Breast epithelium (tissue), 4 donors: Measurements from ENCODE around the gene IP6K3. TPM values are rescaled to one million over a fixed set of nuclear protein-coding genes. Genes with fewer than 3 reads are reported as not detected.

ENCODE experiments used
- DNase-seq, 2 donors: peaks; one replicate each; pipeline ENCODE4 v3.0.0-alpha.2; 2019; ENCODE audit warnings: low spot score in 2 of 2
- H3K27ac ChIP-seq, 2 donors: fragments of 200-600 bp; sonication (generic) in 1 of 2; one replicate each; pipeline ENCODE4 v1.5.1; 2016 to 2019; ENCODE audit warnings: mild to moderate bottlenecking in 1 of 2
- H3K27me3 ChIP-seq, 2 donors: fragments of 200-600 bp; sonication (generic) in 1 of 2; one replicate each; pipeline versions ENCODE4 v1.5.1 to v1.6.0; 2017 to 2019; ENCODE audit warnings: control low read depth in 1 of 2, mild to moderate bottlenecking in 1 of 2
- H3K36me3 ChIP-seq: fragments of 200-600 bp; one replicate; pipeline ENCODE4 v1.5.1; 2019
- H3K4me1 ChIP-seq, 2 donors: fragments of 200-600 bp; sonication (generic); one replicate each; pipeline ENCODE4 v1.5.1; 2016 to 2019; ENCODE audit warnings: control low read depth in 1 of 2
- H3K4me3 ChIP-seq, 3 donors: fragments of 200-600 bp; sonication (generic); 1 replicate in 2 of 3; 2 replicates in 1 of 3; pipeline ENCODE4 v1.5.1; 2016 to 2019; ENCODE audit warnings: mild to moderate bottlenecking in 3 of 3, moderate library complexity in 2 of 3
- H3K9me3 ChIP-seq, 2 donors: fragments of 200-600 bp; sonication (generic) in 1 of 2; one replicate each; pipeline ENCODE4 v1.5.1; 2016 to 2019; ENCODE audit warnings: control low read depth in 1 of 2
- POLR2A ChIP-seq: fragments of 450-650 bp; IDR thresholded peaks from one replicate; pipeline ENCODE4 v1.6.1; 2016; ENCODE audit warnings: antibody characterized with exemption, mild to moderate bottlenecking, moderate library complexity
- POLR2AphosphoS5 ChIP-seq, 3 donors: sonication (generic); formaldehyde crosslinking; IDR thresholded peaks; one replicate each; pipeline ENCODE4 v1.6.1; 2017; ENCODE audit warnings: antibody characterized with exemption in 3 of 3
- intact Hi-C: fragments of 100-400 bp; cut with DNase I; formaldehyde crosslinking; loops from one replicate; pipeline ENCODE4 v1.15.1; 2023; ENCODE audit warnings: low total_unique reads
- total RNA-seq, 3 donors: library from RNA; depleted of rRNA; stranded (reverse); fragments of >200 nt; gene quantifications; one replicate each; pipeline ENCODE4 v1.1.0, GENCODE V29; 2016
- TF ChIP-seq, protein P1 (sequence below), 3 donors: fragments of 450-650 bp; IDR thresholded peaks; one replicate each; pipeline ENCODE4 v1.5.1; 2016 to 2017; ENCODE audit warnings: antibody characterized with exemption in 3 of 3, mild to moderate bottlenecking in 3 of 3, moderate library complexity in 3 of 3

The IP6K3 gene
- total RNA-seq, 3 donors from 2014 or later, result 0.15 to 4.2 (median 0.66) TPM

GRCh38 chr6:33683051-33683571, 63.6 kb downstream of the IP6K3 start:
- Histone ChIP-seq H3K27ac (no peak overlapping the region), H3K9me3 (no peaks in the 10 kb centered on the region), H3K27me3 (no peaks in the 10 kb centered on the region), H3K4me1 (no peaks in the 10 kb centered on the region), H3K36me3 (peaks cover 11% of the 10 kb centered on the region), H3K4me3 (no peak overlapping the region)
- no peak for DNase-seq
- no peak for TF ChIP-seq POLR2A
- TF ChIP-seq POLR2AphosphoS5 (IDR thresholded peaks at IDR 0.05), result no peak
- TF ChIP-seq, protein P1, sequence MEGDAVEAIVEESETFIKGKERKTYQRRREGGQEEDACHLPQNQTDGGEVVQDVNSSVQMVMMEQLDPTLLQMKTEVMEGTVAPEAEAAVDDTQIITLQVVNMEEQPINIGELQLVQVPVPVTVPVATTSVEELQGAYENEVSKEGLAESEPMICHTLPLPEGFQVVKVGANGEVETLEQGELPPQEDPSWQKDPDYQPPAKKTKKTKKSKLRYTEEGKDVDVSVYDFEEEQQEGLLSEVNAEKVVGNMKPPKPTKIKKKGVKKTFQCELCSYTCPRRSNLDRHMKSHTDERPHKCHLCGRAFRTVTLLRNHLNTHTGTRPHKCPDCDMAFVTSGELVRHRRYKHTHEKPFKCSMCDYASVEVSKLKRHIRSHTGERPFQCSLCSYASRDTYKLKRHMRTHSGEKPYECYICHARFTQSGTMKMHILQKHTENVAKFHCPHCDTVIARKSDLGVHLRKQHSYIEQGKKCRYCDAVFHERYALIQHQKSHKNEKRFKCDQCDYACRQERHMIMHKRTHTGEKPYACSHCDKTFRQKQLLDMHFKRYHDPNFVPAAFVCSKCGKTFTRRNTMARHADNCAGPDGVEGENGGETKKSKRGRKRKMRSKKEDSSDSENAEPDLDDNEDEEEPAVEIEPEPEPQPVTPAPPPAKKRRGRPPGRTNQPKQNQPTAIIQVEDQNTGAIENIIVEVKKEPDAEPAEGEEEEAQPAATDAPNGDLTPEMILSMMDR (IDR thresholded peaks at IDR 0.05), result no peak
- intact Hi-C loops, result no loop called here

DNA sequence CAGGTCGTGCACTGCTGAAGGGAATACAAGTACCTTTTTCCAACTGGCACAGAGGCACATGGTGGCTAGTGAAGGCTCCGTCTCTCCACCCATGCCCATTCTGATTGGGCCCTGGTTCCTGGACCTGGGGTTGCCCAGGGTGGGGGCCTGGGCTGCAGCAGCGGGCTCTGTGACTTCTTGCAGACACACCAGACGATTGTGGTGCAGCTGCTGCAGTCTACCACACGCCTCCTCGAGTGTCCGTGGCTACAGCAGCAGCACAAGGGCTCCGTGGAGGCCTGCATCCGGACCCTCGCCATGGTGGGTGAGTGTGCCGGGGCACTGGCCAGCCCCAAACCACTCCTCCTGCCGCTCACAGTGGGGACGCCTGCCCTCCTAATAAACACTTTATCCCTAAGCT, 64.4 kb downstream of the IP6K3 start:
- Histone ChIP-seq H3K4me1 (no peaks in the 10 kb centered on the region), H3K9me3 (no peaks in the 10 kb centered on the region), H3K27me3 (no peaks in the 10 kb centered on the region), H3K36me3 (peaks cover 6% of the 10 kb centered on the region), H3K27ac (no peak overlapping the region), H3K4me3 (no peak overlapping the region)
- intact Hi-C loops, result no loop called here
- DNase-seq, result no peak
- TF ChIP-seq, protein P1 (IDR thresholded peaks at IDR 0.05), result no peak
- TF ChIP-seq POLR2AphosphoS5 (IDR thresholded peaks at IDR 0.05) (no peak), POLR2A (no peak)

DNA sequence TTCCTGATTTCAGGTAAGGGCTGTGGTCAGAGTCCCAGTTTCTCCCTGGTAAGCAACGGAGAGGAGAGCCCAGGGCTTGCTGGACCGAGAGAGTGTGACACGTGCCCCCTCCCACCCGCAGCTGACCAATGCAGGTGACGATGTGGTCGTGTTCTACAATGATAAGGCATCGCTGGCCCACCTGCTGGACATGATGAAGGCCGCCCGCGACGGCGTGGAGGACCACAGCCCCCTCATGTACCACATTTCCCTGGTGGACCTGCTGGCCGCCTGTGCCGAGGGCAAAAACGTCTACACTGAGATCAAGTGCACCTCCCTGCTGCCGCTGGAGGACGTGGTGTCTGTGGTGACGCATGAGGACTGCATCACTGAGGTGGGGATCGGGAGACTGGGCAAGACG, 66.9 kb downstream of the IP6K3 start:
- no peak overlapping the region for H3K4me3 ChIP-seq
- DNase-seq, result no peak
- H3K27ac ChIP-seq, result no peak overlapping the region
- intact Hi-C loops, result no loop called here
- peaks cover 6% of the 10 kb centered on the region for H3K36me3 ChIP-seq
- TF ChIP-seq POLR2AphosphoS5 (IDR thresholded peaks at IDR 0.05), result no peak
- no peak for TF ChIP-seq POLR2A
- TF ChIP-seq, protein P1 (IDR thresholded peaks at IDR 0.05), result no peak
- H3K27me3 ChIP-seq, result no peaks in the 10 kb centered on the region
- H3K9me3 ChIP-seq, result no peaks in the 10 kb centered on the region
- H3K4me1 ChIP-seq, result no peaks in the 10 kb centered on the region

DNA sequence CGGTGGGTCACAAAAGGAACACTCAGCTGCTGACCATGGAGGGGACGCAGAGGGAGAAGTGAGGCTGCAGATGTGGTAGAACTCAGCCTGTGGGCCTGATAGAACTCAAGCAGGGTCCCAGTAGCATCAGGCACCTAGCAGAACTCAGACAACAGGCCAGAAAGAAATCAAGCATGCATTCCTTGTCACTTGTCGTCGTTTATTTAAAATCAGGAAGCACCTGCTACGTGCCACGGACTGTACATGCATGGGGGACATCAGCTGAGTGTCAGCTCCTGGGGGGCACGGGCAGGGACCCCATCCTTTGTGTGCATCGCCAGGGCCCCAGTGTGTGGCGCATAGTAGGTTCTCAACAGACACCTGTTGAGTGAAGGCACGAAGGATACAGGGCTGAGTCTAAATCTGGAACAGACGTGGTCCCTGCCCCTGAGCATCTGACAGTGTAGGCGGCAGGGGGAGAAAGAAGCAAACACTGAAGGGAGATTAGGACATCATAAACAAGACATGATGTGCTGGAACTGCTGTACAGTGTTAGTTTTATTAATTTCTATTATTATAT, 67.7 kb downstream of the IP6K3 start:
- intact Hi-C loops, result no loop called here
- Histone ChIP-seq H3K4me1 (no peaks in the 10 kb centered on the region), H3K27ac (no peak overlapping the region), H3K9me3 (no peaks in the 10 kb centered on the region), H3K4me3 (no peak overlapping the region), H3K36me3 (peaks cover 6% of the 10 kb centered on the region), H3K27me3 (no peaks in the 10 kb centered on the region)
- DNase-seq, result no peak
- no peak for TF ChIP-seq POLR2AphosphoS5 (IDR thresholded peaks at IDR 0.05)
- no peak for TF ChIP-seq POLR2A
- TF ChIP-seq, protein P1 (IDR thresholded peaks at IDR 0.05), result no peak

DNA sequence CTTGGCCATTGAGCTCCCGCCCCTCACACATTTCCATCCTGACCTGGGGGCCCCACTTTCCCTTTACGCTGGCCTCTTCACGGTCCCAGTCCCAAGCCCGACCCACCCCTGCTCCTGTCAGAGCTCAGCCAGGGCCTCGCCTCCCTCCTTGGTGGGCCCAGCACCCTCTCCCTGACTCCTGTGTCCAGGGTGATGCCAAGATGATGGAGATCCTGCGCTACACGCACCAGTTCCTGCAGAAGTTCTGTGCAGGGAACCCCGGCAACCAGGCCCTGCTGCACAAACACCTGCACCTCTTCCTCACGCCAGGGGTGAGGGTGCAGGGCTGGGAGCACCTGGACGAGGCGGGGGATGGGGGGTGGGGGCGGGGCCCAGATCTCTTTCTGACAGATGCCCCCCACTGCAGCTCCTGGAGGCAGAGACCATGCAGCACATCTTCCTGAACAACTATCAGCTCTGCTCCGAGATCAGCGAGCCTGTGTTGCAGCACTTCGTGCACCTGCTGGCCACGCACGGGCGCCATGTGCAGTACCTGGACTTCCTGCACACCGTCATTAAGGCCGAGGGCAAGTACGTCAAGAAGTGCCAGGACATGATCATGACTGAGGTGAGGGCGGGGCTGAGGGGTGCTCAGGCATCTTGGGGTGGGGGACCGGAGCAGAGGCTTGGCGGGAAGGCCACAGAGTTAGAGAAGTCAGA, 68.3 kb downstream of the IP6K3 start:
- intact Hi-C loops, result no loop called here

More for the DNA sequence above, 68.3 kb downstream of the IP6K3 start:
- no peaks in the 10 kb centered on the region for H3K4me1 ChIP-seq
- H3K36me3 ChIP-seq, result peaks cover 6% of the 10 kb centered on the region
- no peaks in the 10 kb centered on the region for H3K27me3 ChIP-seq
- no peak overlapping the region for H3K27ac ChIP-seq
- no peaks in the 10 kb centered on the region for H3K9me3 ChIP-seq
- no peak for DNase-seq
- H3K4me3 ChIP-seq, result no peak overlapping the region
- no peak for TF ChIP-seq POLR2AphosphoS5 (IDR thresholded peaks at IDR 0.05)
- TF ChIP-seq, protein P1 (IDR thresholded peaks at IDR 0.05), result no peak
- TF ChIP-seq POLR2A, result no peak
